HEK293T (cell line): ENCODE measurements around the gene WNT9A.
"Not testable (repeated sequence)": the region's sequence is repeated elsewhere in the genome, so short reads cannot be mapped to it uniquely, and the experiment has no call there.

Experiments
- CTCF ChIA-PET: fragments of 350-600 bp; formaldehyde crosslinking; extraction: SDS; loops from one replicate; lab custom pipeline; 2021; ENCODE audit warnings: antibody characterized with exemption, inconsistent platforms; lab: Yijun Ruan, JAX
- POLR2A ChIA-PET: fragments of 350-600 bp; formaldehyde crosslinking; extraction: SDS; loops from one replicate; lab custom pipeline; 2020; ENCODE audit warnings: antibody characterized with exemption, inconsistent platforms; lab: Yijun Ruan, JAX
- DNase-seq: peaks from one replicate; pipeline ENCODE4 v3.0.0; 2012; ENCODE audit warnings: mixed read lengths; ENCODE audit errors: extremely low spot score
- ARNT ChIP-seq: fragments of 450-650 bp; IDR thresholded peaks from 2 replicates; pipeline ENCODE4 v1.6.1; 2017; ENCODE audit warnings: mild to moderate bottlenecking
- BHLHE40 ChIP-seq: fragments of 450-650 bp; IDR thresholded peaks from 2 replicates; pipeline ENCODE4 v1.6.1; 2016; ENCODE audit warnings: mild to moderate bottlenecking, moderate library complexity, borderline replicate concordance
- CTBP1 ChIP-seq: fragments of 450-650 bp; IDR thresholded peaks from 2 replicates; pipeline ENCODE4 v1.6.1; 2016; ENCODE audit warnings: borderline replicate concordance
- ELF4 ChIP-seq: fragments of 450-650 bp; IDR thresholded peaks from 2 replicates; pipeline ENCODE4 v1.6.1; 2017; ENCODE audit warnings: antibody characterized with exemption
- FOXA1 ChIP-seq: fragments of 450-650 bp; IDR thresholded peaks from 2 replicates; pipeline ENCODE4 v1.6.1; 2016; ENCODE audit warnings: mild to moderate bottlenecking
- FOXK2 ChIP-seq: fragments of 450-650 bp; IDR thresholded peaks from 2 replicates; pipeline ENCODE4 v1.6.1; 2016; ENCODE audit warnings: mild to moderate bottlenecking
- FOXM1 ChIP-seq: fragments of 450-650 bp; IDR thresholded peaks from 2 replicates; pipeline ENCODE4 v1.6.1; 2017; ENCODE audit warnings: mild to moderate bottlenecking, borderline replicate concordance
- HDGF ChIP-seq: fragments of 450-650 bp; IDR thresholded peaks from 2 replicates; pipeline ENCODE4 v1.6.1; 2017; ENCODE audit warnings: antibody characterized with exemption, borderline replicate concordance
- L3MBTL2 ChIP-seq: fragments of 450-650 bp; conservative IDR thresholded peaks from 2 replicates; pipeline ENCODE4 v1.6.1; 2016; ENCODE audit warnings: mild to moderate bottlenecking
- LEF1 ChIP-seq: fragments of 450-650 bp; IDR thresholded peaks from 2 replicates; pipeline ENCODE4 v1.6.1; 2017; ENCODE audit warnings: mild to moderate bottlenecking, borderline replicate concordance
- NFRKB ChIP-seq: fragments of 450-650 bp; IDR thresholded peaks from 2 replicates; pipeline ENCODE4 v1.6.1; 2016; ENCODE audit warnings: mild to moderate bottlenecking, moderate library complexity
- PKNOX1 ChIP-seq: fragments of 450-650 bp; IDR thresholded peaks from 2 replicates; pipeline ENCODE4 v1.6.1; 2016
- SP1 ChIP-seq: fragments of 450-650 bp; IDR thresholded peaks from 2 replicates; pipeline ENCODE4 v1.6.1; 2017
- SUZ12 ChIP-seq: fragments of 450-650 bp; IDR thresholded peaks from 2 replicates; pipeline ENCODE4 v1.6.1; 2016; ENCODE audit warnings: mild to moderate bottlenecking
- TARDBP ChIP-seq: fragments of 450-650 bp; IDR thresholded peaks from 2 replicates; pipeline ENCODE4 v1.6.1; 2016
- ZNF384 ChIP-seq: fragments of 450-650 bp; IDR thresholded peaks from 2 replicates; pipeline ENCODE4 v1.6.1; 2016

Gene WNT9A

GRCh38 chr1:227971643-227972282 lies 24.0 kb upstream of the WNT9A start:
- POLR2A ChIA-PET, DNase-seq, CTCF ChIA-PET: not testable (repeated sequence)

- DNase-seq, CTCF ChIA-PET, POLR2A ChIA-PET: not testable (repeated sequence)
These were observed 23.5 kb upstream of the WNT9A start for GRCh38 chr1:227971216-227971615.

- CTCF ChIA-PET, DNase-seq, POLR2A ChIA-PET: not testable (repeated sequence)
These were observed 22.6 kb upstream of the WNT9A start for GRCh38 chr1:227970076-227970995.

- POLR2A ChIA-PET, CTCF ChIA-PET, DNase-seq: not testable (repeated sequence)
These were observed 20.1 kb upstream of the WNT9A start for GRCh38 chr1:227967815-227968214.

GRCh38 chr1:227966733-227967132 lies 19.0 kb upstream of the WNT9A start:
- POLR2A ChIA-PET, CTCF ChIA-PET: not testable (repeated sequence)

GRCh38 chr1:227961651-227962466 lies 14.1 kb upstream of the WNT9A start:
- ChIA-PET POLR2A (no interaction called here), CTCF (no interaction called here)
- DNase-seq: no peak
- TF ChIP-seq FOXK2 (no peak), ELF4 (no peak), CTBP1 (no peak), ARNT (no peak), SUZ12 (no peak), PKNOX1 (no peak), FOXM1 (no peak), LEF1 (no peak), BHLHE40 (no peak), L3MBTL2 (no peak), FOXA1 (no peak), SP1 (no peak), HDGF (no peak), TARDBP (no peak), ZNF384 (no peak), NFRKB (no peak)

More at GRCh38 chr1:227966733-227967132, 19.0 kb upstream of the WNT9A start:
- DNase-seq: not testable (repeated sequence)

- CTCF ChIA-PET: no interaction called here
- POLR2A ChIA-PET: no interaction called here
- TF ChIP-seq ZNF384: no peak
- TF ChIP-seq PKNOX1: no peak
- TF ChIP-seq NFRKB: no peak
- no peak for TF ChIP-seq CTBP1
- TF ChIP-seq ARNT: no peak
- TF ChIP-seq BHLHE40: no peak
- TF ChIP-seq LEF1: no peak
- TF ChIP-seq FOXK2: no peak
- TF ChIP-seq FOXA1: no peak
- no peak for TF ChIP-seq ELF4
- no peak for TF ChIP-seq SUZ12
- TF ChIP-seq L3MBTL2: no peak
- TF ChIP-seq HDGF: no peak
- no peak for TF ChIP-seq FOXM1
- DNase-seq: no peak
These were observed 11.7 kb upstream of the WNT9A start for GRCh38 chr1:227959325-227959860.
